Measurements from ENCODE around the gene MT2A. TPM values are rescaled to one million over a fixed set of nuclear protein-coding genes. Genes with fewer than 3 reads are reported as not detected.

Gene MT2A
- total RNA-seq, 1 donor from 2014 or later: 2.4 TPM

DNA sequence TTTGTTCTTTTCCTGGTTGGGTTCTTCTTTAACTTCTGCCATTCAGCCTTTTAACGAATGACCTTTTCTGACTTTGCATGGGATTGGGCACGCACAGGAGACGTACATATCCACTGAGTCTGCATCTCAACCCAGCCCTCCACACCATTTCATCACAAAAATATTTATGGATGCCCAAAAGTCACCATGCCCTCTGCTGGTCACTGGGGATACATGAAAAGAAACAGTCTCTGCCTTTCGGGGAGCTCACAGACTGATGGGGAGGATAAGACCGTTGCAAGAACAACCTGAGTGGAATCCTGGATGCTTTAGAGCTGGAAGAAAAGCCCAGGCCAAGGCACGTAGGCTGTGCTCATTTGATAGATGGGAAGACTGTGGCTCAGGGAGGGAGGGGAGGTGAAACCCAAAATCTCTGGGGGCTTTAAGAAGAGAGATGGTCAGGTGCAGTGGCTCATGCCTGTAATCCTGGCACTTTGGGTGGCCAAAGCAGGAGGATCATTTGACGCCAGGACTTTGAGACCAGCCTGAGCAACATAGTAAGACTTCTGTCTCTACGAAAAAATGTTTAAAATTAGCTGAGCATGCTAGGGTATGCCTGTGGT, 7.9 kb upstream of the MT2A start:
- Mint-ChIP-seq H3K36me3 (ENCODE audit: low read depth, unreplicated experiment) (no peaks in the 10 kb centered on the region), H3K9me3 (ENCODE audit: unreplicated experiment) (no peaks in the 10 kb centered on the region), H3K4me3 (ENCODE audit: unreplicated experiment) (no peak overlapping the region), H3K27me3 (ENCODE audit: unreplicated experiment) (peaks cover 12% of the 10 kb centered on the region), H3K27ac (ENCODE audit: unreplicated experiment) (no peak overlapping the region), H3K4me1 (ENCODE audit: unreplicated experiment) (no peaks in the 10 kb centered on the region)
- TF ChIP-seq, protein P1, sequence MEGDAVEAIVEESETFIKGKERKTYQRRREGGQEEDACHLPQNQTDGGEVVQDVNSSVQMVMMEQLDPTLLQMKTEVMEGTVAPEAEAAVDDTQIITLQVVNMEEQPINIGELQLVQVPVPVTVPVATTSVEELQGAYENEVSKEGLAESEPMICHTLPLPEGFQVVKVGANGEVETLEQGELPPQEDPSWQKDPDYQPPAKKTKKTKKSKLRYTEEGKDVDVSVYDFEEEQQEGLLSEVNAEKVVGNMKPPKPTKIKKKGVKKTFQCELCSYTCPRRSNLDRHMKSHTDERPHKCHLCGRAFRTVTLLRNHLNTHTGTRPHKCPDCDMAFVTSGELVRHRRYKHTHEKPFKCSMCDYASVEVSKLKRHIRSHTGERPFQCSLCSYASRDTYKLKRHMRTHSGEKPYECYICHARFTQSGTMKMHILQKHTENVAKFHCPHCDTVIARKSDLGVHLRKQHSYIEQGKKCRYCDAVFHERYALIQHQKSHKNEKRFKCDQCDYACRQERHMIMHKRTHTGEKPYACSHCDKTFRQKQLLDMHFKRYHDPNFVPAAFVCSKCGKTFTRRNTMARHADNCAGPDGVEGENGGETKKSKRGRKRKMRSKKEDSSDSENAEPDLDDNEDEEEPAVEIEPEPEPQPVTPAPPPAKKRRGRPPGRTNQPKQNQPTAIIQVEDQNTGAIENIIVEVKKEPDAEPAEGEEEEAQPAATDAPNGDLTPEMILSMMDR (IDR thresholded peaks at IDR 0.05; ENCODE audit: unreplicated experiment): peak; percentile 72
- peak; percentile 47 for DNase-seq (ENCODE audit: low spot score)

DNA sequence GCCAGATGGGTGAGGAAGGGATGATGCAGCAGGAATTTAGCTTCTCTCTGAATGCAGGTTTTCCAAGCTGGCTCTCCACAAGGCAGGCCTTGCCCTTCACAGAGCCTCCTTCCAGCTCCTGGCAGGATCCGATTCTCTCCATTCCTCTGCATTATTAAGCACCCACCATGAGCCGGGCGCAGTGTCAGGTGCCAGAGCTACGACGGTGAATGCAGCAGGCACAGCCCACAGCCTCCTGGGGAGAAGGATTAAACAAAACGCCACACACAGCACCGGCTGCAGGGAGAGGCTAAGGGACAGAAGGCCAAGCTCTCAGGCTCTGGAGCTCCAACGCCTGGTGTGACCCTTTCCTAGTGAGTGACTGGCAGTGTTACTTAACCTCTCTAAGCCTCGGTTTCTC, 7.1 kb upstream of the MT2A start:
- TF ChIP-seq, protein P1 (IDR thresholded peaks at IDR 0.05; ENCODE audit: unreplicated experiment): no peak
- Mint-ChIP-seq H3K27ac (ENCODE audit: unreplicated experiment) (no peak overlapping the region), H3K9me3 (ENCODE audit: unreplicated experiment) (no peaks in the 10 kb centered on the region), H3K36me3 (ENCODE audit: low read depth, unreplicated experiment) (no peaks in the 10 kb centered on the region), H3K27me3 (ENCODE audit: unreplicated experiment) (peaks cover 12% of the 10 kb centered on the region), H3K4me1 (ENCODE audit: unreplicated experiment) (peaks cover under 1% of the 10 kb centered on the region), H3K4me3 (ENCODE audit: unreplicated experiment) (no peak overlapping the region)
- DNase-seq (ENCODE audit: low spot score): no peak

DNA sequence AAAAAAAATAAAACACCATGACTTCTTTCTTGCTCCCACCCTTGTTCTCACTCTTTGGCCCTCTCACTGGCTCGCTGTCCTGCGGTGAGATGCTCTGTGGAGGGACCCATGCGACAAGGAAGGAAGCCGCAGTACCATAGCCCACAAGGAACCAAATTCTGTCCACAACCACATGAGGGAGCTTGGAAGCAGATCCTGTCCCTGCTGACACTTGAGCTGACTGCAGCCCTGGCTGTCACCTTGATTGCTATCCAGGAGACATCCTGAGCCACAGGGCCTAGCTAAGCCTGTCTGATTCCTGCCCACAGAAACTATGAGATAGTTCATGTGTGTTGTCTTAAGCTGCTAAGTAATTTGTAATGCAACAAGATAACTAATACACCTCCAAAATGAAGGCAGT, 4.8 kb upstream of the MT2A start:
- DNase-seq (ENCODE audit: low spot score): peak; percentile 40
- H3K36me3 Mint-ChIP-seq (ENCODE audit: low read depth, unreplicated experiment): no peaks in the 10 kb centered on the region
- H3K27me3 Mint-ChIP-seq (ENCODE audit: unreplicated experiment): peaks cover 20% of the 10 kb centered on the region
- TF ChIP-seq, protein P1 (IDR thresholded peaks at IDR 0.05; ENCODE audit: unreplicated experiment): no peak
- H3K27ac Mint-ChIP-seq (ENCODE audit: unreplicated experiment): no peak overlapping the region
- H3K4me3 Mint-ChIP-seq (ENCODE audit: unreplicated experiment): no peak overlapping the region
- H3K4me1 Mint-ChIP-seq (ENCODE audit: unreplicated experiment): peaks cover 19% of the 10 kb centered on the region
- no peaks in the 10 kb centered on the region for H3K9me3 Mint-ChIP-seq (ENCODE audit: unreplicated experiment)

DNA sequence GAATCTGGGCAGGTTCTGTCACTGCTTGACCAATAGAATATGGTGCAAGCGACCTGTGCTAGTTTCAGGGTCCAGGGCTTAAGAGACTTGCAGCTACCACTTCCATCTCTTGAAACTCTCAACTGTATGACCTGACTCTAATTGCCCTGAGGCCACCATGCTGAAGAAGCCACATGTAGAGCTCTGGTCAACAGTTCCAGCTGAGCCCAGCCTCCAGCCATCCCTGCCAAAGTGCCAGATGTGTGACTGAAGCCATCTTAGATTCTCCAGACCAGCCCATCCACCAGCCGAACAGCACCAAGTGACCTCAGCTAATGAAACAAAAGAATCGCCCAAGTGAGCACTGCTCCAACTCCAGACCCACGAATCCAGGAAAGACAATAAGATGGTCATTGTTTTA, 3.4 kb upstream of the MT2A start:
- no peak overlapping the region for H3K27ac Mint-ChIP-seq (ENCODE audit: unreplicated experiment)
- no peaks in the 10 kb centered on the region for H3K36me3 Mint-ChIP-seq (ENCODE audit: low read depth, unreplicated experiment)
- H3K9me3 Mint-ChIP-seq (ENCODE audit: unreplicated experiment): no peaks in the 10 kb centered on the region
- peaks cover 21% of the 10 kb centered on the region for H3K27me3 Mint-ChIP-seq (ENCODE audit: unreplicated experiment)
- TF ChIP-seq, protein P1 (IDR thresholded peaks at IDR 0.05; ENCODE audit: unreplicated experiment): no peak
- no peak overlapping the region for H3K4me3 Mint-ChIP-seq (ENCODE audit: unreplicated experiment)
- H3K4me1 Mint-ChIP-seq (ENCODE audit: unreplicated experiment): peaks cover 31% of the 10 kb centered on the region
- no peak for DNase-seq (ENCODE audit: low spot score)

DNA sequence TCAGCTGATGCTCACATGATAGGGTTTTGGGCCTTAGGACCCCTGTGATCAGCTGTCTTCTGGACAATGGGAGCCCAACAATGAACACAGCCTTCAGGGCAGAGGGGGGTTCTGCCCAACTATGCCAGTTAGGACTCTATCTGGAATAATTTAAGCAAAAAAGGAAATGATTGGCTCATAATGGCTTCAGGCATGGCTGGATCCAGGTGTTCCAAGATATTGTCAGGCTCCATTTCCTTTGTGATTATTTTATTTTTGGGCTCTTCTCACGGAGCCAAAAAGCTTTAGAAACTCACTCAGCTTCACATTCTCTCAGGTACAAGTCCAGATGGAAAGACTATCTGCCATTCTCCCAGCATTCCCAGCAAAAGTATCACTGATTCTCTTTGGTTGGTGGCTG, 2.9 kb upstream of the MT2A start:
- Mint-ChIP-seq H3K27ac (ENCODE audit: unreplicated experiment) (no peak overlapping the region), H3K4me3 (ENCODE audit: unreplicated experiment) (peak overlapping the region; percentile 38), H3K36me3 (ENCODE audit: low read depth, unreplicated experiment) (no peaks in the 10 kb centered on the region), H3K9me3 (ENCODE audit: unreplicated experiment) (no peaks in the 10 kb centered on the region), H3K4me1 (ENCODE audit: unreplicated experiment) (peaks cover 35% of the 10 kb centered on the region), H3K27me3 (ENCODE audit: unreplicated experiment) (peaks cover 21% of the 10 kb centered on the region)
- TF ChIP-seq, protein P1 (IDR thresholded peaks at IDR 0.05; ENCODE audit: unreplicated experiment): no peak
- no peak for DNase-seq (ENCODE audit: low spot score)
